K562 (cell line): Measurements from ENCODE around the gene PLK1. TPM values are rescaled to one million over a fixed set of nuclear protein-coding genes. Genes with fewer than 3 reads are reported as not detected.

Experiments used
- CTCFL ChIP-seq: IDR thresholded peaks from 2 replicates; pipeline ENCODE4 v1.6.1; 2011; ENCODE audit warnings: borderline replicate concordance, low read depth, mild to moderate bottlenecking, moderate library complexity, low read length; ENCODE audit not compliant: insufficient read depth, poor library complexity, severe bottlenecking
- DACH1 ChIP-seq: fragments of 450-650 bp; IDR thresholded peaks from 2 replicates; pipeline ENCODE4 v1.6.1; 2018; ENCODE audit not compliant: partially characterized antibody
- DIDO1 ChIP-seq: fragments of 450-650 bp; IDR thresholded peaks from 2 replicates; pipeline ENCODE4 v1.6.1; 2016; ENCODE audit warnings: low read depth, missing biosample characterization, missing genetic modification characterization
- PRMT5 ChIP-seq: sonication (generic); formaldehyde crosslinking; IDR thresholded peaks from 2 replicates; pipeline ENCODE4 v1.5.0; 2020; ENCODE audit warnings: missing genetic modification reagents
- SP2 ChIP-seq: IDR thresholded peaks from 2 replicates; pipeline ENCODE4 v1.6.1; 2011; ENCODE audit warnings: mild to moderate bottlenecking, low read depth, low read length, moderate library complexity; ENCODE audit not compliant: poor library complexity, severe bottlenecking; ENCODE audit errors: extremely low read depth
- TCFL5 ChIP-seq: fragments of 250-450 bp; sonication (Bioruptor Pico); conservative IDR thresholded peaks from 2 replicates; pipeline ENCODE4 v1.6.1; 2021; ENCODE audit warnings: mild to moderate bottlenecking, moderate library complexity, matching md5 sums
- ZNF445 ChIP-seq: fragments of 250-450 bp; sonication (Bioruptor Pico); IDR thresholded peaks from 2 replicates; pipeline ENCODE4 v1.4.0; 2020; ENCODE audit warnings: low read depth, mild to moderate bottlenecking, moderate library complexity
- polyA plus RNA-seq, 8 experiments: library from polyadenylated mRNA; depleted of rRNA in 4 of 8; stranded (reverse) in 5 of 8; unstranded in 3 of 8; fragments of >200 nt; fragmentation: Nextera tagmentation in 2 of 8; fragmentation: Illumina TruSeq in 1 of 8; extraction: Ambion mirVana in 2 of 8; extraction: Trizol in 1 of 8; gene quantifications; 2 replicates each; pipeline versions ENCODE4 v1.2.1 to v1.2.3, GENCODE V29; 2011 to 2014; ENCODE audit warnings: inconsistent platforms in 1 of 8, missing spikeins in 1 of 8
- total RNA-seq, 7 experiments: library from RNA; depleted of rRNA in 6 of 7; stranded (reverse); fragments of >200 nt in 6 of 7; fragmentation: Illumina TruSeq in 2 of 7; extraction: Trizol in 2 of 7; gene quantifications; 2 replicates each; pipeline versions ENCODE4 v1.2.1 to v1.2.3, GENCODE V29; 2011 to 2021; ENCODE audit warnings: low replicate concordance in 1 of 7
- TF ChIP-seq, protein P1 (sequence below): fragments of 250-450 bp; sonication (Bioruptor Pico); IDR thresholded peaks from 2 replicates; pipeline ENCODE4 v1.4.0; 2020; ENCODE audit warnings: mild to moderate bottlenecking, moderate library complexity
- TF ChIP-seq, protein P2 (sequence below): sonication (generic); formaldehyde crosslinking; IDR thresholded peaks from 2 replicates; pipeline ENCODE4 v1.8.1; 2023; ENCODE audit warnings: mild to moderate bottlenecking, missing genetic modification reagents
- TF ChIP-seq, protein P3 (sequence below): fragments of 450-650 bp; IDR thresholded peaks from 2 replicates; pipeline ENCODE4 v1.6.1; 2016; ENCODE audit warnings: mild to moderate bottlenecking, moderate library complexity

PLK1 gene
- total and polyA plus RNA-seq, 9 of the 15 experiments (the other 6 are each of a cell fraction or from before 2014, with no cell fraction given): 13.6 to 212 (median 45.5) TPM

GRCh38 chr16:23692190-23692837 is 13.6 kb downstream of the PLK1 start (continued):
- TF ChIP-seq CTCFL (no peak), TCFL5 (CRISPR knock-in tag) (no peak), SP2 (no peak), ZNF445 (no peak), DIDO1 (tag) (no peak), DACH1 (no peak), PRMT5 (CRISPR knock-in tag) (no peak)
- TF ChIP-seq, protein P1, sequence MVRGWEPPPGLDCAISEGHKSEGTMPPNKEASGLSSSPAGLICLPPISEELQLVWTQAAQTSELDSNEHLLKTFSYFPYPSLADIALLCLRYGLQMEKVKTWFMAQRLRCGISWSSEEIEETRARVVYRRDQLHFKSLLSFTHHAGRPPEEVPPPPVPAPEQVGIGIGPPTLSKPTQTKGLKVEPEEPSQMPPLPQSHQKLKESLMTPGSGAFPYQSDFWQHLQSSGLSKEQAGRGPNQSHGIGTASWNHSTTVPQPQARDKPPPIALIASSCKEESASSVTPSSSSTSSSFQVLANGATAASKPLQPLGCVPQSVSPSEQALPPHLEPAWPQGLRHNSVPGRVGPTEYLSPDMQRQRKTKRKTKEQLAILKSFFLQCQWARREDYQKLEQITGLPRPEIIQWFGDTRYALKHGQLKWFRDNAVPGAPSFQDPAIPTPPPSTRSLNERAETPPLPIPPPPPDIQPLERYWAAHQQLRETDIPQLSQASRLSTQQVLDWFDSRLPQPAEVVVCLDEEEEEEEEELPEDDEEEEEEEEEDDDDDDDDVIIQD (CRISPR knock-in tag): no peak
- TF ChIP-seq, protein P2, sequence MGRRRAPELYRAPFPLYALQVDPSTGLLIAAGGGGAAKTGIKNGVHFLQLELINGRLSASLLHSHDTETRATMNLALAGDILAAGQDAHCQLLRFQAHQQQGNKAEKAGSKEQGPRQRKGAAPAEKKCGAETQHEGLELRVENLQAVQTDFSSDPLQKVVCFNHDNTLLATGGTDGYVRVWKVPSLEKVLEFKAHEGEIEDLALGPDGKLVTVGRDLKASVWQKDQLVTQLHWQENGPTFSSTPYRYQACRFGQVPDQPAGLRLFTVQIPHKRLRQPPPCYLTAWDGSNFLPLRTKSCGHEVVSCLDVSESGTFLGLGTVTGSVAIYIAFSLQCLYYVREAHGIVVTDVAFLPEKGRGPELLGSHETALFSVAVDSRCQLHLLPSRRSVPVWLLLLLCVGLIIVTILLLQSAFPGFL (CRISPR knock-in tag): no peak
- TF ChIP-seq, protein P3, sequence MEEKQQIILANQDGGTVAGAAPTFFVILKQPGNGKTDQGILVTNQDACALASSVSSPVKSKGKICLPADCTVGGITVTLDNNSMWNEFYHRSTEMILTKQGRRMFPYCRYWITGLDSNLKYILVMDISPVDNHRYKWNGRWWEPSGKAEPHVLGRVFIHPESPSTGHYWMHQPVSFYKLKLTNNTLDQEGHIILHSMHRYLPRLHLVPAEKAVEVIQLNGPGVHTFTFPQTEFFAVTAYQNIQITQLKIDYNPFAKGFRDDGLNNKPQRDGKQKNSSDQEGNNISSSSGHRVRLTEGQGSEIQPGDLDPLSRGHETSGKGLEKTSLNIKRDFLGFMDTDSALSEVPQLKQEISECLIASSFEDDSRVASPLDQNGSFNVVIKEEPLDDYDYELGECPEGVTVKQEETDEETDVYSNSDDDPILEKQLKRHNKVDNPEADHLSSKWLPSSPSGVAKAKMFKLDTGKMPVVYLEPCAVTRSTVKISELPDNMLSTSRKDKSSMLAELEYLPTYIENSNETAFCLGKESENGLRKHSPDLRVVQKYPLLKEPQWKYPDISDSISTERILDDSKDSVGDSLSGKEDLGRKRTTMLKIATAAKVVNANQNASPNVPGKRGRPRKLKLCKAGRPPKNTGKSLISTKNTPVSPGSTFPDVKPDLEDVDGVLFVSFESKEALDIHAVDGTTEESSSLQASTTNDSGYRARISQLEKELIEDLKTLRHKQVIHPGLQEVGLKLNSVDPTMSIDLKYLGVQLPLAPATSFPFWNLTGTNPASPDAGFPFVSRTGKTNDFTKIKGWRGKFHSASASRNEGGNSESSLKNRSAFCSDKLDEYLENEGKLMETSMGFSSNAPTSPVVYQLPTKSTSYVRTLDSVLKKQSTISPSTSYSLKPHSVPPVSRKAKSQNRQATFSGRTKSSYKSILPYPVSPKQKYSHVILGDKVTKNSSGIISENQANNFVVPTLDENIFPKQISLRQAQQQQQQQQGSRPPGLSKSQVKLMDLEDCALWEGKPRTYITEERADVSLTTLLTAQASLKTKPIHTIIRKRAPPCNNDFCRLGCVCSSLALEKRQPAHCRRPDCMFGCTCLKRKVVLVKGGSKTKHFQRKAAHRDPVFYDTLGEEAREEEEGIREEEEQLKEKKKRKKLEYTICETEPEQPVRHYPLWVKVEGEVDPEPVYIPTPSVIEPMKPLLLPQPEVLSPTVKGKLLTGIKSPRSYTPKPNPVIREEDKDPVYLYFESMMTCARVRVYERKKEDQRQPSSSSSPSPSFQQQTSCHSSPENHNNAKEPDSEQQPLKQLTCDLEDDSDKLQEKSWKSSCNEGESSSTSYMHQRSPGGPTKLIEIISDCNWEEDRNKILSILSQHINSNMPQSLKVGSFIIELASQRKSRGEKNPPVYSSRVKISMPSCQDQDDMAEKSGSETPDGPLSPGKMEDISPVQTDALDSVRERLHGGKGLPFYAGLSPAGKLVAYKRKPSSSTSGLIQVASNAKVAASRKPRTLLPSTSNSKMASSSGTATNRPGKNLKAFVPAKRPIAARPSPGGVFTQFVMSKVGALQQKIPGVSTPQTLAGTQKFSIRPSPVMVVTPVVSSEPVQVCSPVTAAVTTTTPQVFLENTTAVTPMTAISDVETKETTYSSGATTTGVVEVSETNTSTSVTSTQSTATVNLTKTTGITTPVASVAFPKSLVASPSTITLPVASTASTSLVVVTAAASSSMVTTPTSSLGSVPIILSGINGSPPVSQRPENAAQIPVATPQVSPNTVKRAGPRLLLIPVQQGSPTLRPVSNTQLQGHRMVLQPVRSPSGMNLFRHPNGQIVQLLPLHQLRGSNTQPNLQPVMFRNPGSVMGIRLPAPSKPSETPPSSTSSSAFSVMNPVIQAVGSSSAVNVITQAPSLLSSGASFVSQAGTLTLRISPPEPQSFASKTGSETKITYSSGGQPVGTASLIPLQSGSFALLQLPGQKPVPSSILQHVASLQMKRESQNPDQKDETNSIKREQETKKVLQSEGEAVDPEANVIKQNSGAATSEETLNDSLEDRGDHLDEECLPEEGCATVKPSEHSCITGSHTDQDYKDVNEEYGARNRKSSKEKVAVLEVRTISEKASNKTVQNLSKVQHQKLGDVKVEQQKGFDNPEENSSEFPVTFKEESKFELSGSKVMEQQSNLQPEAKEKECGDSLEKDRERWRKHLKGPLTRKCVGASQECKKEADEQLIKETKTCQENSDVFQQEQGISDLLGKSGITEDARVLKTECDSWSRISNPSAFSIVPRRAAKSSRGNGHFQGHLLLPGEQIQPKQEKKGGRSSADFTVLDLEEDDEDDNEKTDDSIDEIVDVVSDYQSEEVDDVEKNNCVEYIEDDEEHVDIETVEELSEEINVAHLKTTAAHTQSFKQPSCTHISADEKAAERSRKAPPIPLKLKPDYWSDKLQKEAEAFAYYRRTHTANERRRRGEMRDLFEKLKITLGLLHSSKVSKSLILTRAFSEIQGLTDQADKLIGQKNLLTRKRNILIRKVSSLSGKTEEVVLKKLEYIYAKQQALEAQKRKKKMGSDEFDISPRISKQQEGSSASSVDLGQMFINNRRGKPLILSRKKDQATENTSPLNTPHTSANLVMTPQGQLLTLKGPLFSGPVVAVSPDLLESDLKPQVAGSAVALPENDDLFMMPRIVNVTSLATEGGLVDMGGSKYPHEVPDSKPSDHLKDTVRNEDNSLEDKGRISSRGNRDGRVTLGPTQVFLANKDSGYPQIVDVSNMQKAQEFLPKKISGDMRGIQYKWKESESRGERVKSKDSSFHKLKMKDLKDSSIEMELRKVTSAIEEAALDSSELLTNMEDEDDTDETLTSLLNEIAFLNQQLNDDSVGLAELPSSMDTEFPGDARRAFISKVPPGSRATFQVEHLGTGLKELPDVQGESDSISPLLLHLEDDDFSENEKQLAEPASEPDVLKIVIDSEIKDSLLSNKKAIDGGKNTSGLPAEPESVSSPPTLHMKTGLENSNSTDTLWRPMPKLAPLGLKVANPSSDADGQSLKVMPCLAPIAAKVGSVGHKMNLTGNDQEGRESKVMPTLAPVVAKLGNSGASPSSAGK: no peak
